Spinal cord (tissue), 10 donors: Measurements from ENCODE around the gene NDUFC1. TPM values are rescaled to one million over a fixed set of nuclear protein-coding genes. Genes with fewer than 3 reads are reported as not detected.
A peak's percentile ranks its signal among the peaks of the same experiment; 100 is the strongest.

Experiments
- DNase-seq, 6 donors: peaks; one replicate each; pipeline versions ENCODE4 v3.0.0 to v3.0.0-alpha.2; 2013 to 2015; ENCODE audit warnings: low spot score in 6 of 6, low read depth in 4 of 6
- H3K27ac ChIP-seq: one replicate; pipeline ENCODE4 v1.5.1; 2013; ENCODE audit warnings: low read depth, low read length, control low read depth
- H3K27me3 ChIP-seq: one replicate; pipeline ENCODE4 v1.6.1; 2013; ENCODE audit warnings: low read length; ENCODE audit not compliant: control insufficient read depth, insufficient read depth
- H3K36me3 ChIP-seq: one replicate; pipeline ENCODE4 v1.6.1; 2013; ENCODE audit warnings: low read length; ENCODE audit not compliant: control insufficient read depth, insufficient read depth
- H3K4me1 ChIP-seq: one replicate; pipeline ENCODE4 v1.6.1; 2013; ENCODE audit warnings: low read length; ENCODE audit not compliant: control insufficient read depth, insufficient read depth
- H3K4me3 ChIP-seq: one replicate; pipeline ENCODE4 v1.5.1; 2013; ENCODE audit warnings: low read depth, low read length, control low read depth
- H3K9me3 ChIP-seq: one replicate; pipeline ENCODE4 v1.6.1; 2013; ENCODE audit warnings: low read length; ENCODE audit not compliant: control insufficient read depth, insufficient read depth
- WGBS: methylation state at CpG from one replicate; pipeline ENCODE4 v1.1.5; 2013; ENCODE audit warnings: missing lambda C conversion rate; ENCODE audit not compliant: insufficient coverage; 5-methylcytosine and 5-hydroxymethylcytosine counted together
- polyA plus RNA-seq, 2 donors: library from polyadenylated mRNA; unstranded; fragments of 120-200 nt; gene quantifications; one replicate each; pipeline ENCODE4 v1.2.1, GENCODE V29; 2013; ENCODE audit not compliant: insufficient read length in 2 of 2
- total RNA-seq, 2 donors: library from RNA; depleted of rRNA in 1 of 2; stranded (reverse); fragments of 120-200 nt in 1 of 2; fragments of >200 nt in 1 of 2; gene quantifications; one replicate each; pipeline versions ENCODE4 v1.2.3 to v1.2.4, GENCODE V29; 2013 to 2014
- donor health status: healthy.

The NDUFC1 gene
- total and polyA plus RNA-seq, 4 donors = 48.8 to 99.7 (median 90.0) TPM

DNA sequence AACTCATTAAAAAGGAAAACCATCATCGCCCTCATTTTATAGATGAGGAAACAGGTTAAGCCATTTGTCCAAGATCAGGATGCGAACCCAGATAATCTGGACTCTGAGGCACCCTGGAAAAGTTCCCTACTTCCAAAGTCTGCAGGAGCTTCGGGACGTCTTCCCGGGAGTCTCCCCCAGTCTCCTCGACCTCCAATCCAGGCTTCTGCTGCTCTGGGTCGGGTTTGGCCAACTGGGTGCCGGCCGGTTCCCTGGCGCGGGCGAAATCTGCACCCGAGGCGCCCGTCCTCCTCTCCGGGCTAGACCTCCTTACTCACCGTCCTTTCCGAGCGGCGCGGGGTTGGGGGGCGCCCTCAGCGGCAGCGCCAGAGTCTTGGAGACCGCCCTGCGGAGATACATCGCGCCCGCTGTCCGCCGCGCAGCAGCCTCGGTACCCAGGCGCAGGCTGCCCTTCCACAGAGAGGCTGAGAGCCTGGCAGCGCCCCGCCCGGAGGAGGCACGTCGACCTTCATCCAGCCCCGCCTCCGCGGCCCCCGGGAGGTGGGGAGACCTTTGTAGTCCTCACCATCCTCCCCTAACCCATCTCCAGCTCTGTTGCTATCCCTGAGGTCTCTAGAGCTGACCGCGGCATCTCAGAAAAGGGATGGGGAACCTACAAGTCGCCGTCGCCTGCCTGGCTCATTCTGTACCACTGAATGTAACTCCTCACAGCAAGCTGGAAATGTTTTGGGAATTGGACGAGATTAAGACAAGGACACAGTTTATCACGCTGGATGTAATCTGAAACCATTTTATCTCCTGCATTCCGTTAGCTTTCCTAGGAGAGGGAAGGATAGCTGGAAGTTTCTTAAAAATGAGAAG, 22.3 kb downstream of the NDUFC1 start, which contains the start of gene MGARP:
Gene MGARP, minus strand, starts transcription at position 466 of the 861 bp plus-strand sequence. Its CDS starts 67 bp downstream, at position 399.
- H3K9me3 ChIP-seq = no peaks in the 10 kb centered on the region
- peaks cover 15% of the 10 kb centered on the region for H3K4me1 ChIP-seq
- 2% methylated on average over 43 of the region's 51 CpGs for WGBS
- H3K27ac ChIP-seq = no peak within 1 kb of the TSS
- no peaks in the 10 kb centered on the region for H3K36me3 ChIP-seq
- peak in 3 of 6 donors; percentile 12 to 64 (median 58) for DNase-seq
- H3K4me3 ChIP-seq = peak within 1 kb of the TSS; percentile 49
- peaks cover 30% of the 10 kb centered on the region for H3K27me3 ChIP-seq

DNA sequence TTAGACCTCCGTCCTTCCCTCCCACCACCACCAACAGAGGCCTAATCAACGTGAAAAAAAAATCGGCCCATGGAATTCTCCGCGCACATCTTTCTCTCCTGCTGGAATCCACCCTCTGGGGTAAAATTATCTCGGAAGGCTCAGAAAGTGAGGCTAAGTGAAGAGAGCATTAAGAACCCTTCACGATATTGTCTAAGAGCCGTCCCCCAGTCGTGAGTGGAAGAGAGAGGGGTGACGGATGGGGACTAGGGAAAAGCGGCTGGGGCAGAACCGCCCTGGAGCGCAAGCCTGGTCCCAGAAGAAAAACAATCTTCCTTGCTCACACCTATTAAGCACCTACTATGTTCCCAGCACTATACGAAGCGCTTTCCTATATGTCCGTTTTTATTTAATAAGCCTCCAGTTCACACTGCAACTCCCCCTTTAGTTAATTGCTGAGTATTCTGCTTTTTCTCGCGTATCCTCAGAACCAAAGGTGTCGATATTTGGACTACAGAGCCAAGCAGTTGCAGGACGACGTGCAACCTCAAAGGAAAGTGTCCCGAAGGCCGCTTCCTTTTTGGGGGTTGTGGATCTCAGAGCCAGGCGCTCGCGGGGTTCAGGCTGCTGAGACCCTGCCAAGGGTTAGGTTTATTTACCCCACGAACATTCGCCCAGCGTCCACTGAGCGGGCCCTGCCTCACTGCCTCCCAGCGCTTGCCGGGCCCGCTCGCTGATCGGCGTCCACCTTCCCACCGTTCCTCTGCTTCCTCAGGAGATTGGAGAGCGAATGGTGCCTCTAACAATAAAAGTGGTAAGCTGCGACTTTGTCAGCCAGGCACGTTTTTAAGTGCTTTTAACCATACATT, 23.1 kb downstream of the NDUFC1 start:
- Histone ChIP-seq H3K36me3 (no peaks in the 10 kb centered on the region), H3K27me3 (peaks cover 30% of the 10 kb centered on the region), H3K4me1 (peaks cover 15% of the 10 kb centered on the region), H3K27ac (no peak overlapping the region), H3K4me3 (peak overlapping the region; percentile 49), H3K9me3 (no peaks in the 10 kb centered on the region)
- DNase-seq = peak in 3 of 6 donors; percentile 13 to 43 (median 34)
- WGBS = 4% methylated on average over 24 of the region's 40 CpGs

GRCh38 chr4:139278485-139278884, 23.8 kb downstream of the NDUFC1 start:
- DNase-seq = peak in 1 of 6 donors; percentile 7
- Histone ChIP-seq H3K27ac (no peak overlapping the region), H3K36me3 (no peaks in the 10 kb centered on the region), H3K27me3 (peaks cover 30% of the 10 kb centered on the region), H3K4me1 (peaks cover 15% of the 10 kb centered on the region), H3K9me3 (no peaks in the 10 kb centered on the region), H3K4me3 (no peak overlapping the region)
- WGBS = no CpG with 5 or more reads among the region's 16 CpGs

- no peaks in the 10 kb centered on the region for H3K36me3 ChIP-seq
- no peak overlapping the region for H3K4me3 ChIP-seq
- H3K27me3 ChIP-seq = peaks cover 30% of the 10 kb centered on the region
- H3K4me1 ChIP-seq = peaks cover 15% of the 10 kb centered on the region
- no peak for DNase-seq
- no peak overlapping the region for H3K27ac ChIP-seq
- no CpG with 5 or more reads among the region's 4 CpGs for WGBS
- H3K9me3 ChIP-seq = no peaks in the 10 kb centered on the region
Observed at GRCh38 chr4:139275281-139275735, 27.0 kb downstream of the NDUFC1 start.

DNA sequence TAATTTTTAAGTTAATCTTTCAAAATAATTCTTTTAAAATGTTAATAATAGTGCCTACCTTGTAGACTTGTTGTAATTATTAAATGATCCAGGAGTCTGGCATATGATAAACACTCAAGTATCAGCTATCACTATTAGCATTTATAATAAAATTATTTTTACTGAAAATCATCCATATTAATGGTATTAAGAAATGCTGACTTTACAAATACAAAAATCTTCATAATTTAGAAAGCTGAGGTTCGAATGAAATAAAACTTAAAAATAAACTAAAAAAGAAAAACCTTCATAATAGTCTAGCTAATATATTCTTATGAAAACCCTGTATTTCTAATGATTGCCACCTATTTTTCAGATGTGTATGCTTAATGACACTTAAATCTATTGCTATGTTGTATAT, 27.5 kb downstream of the NDUFC1 start:
- peaks cover 10% of the 10 kb centered on the region for H3K4me1 ChIP-seq
- H3K36me3 ChIP-seq = no peaks in the 10 kb centered on the region
- peaks cover 28% of the 10 kb centered on the region for H3K27me3 ChIP-seq
- DNase-seq = no peak
- no peaks in the 10 kb centered on the region for H3K9me3 ChIP-seq
- H3K27ac ChIP-seq = no peak overlapping the region
- no peak overlapping the region for H3K4me3 ChIP-seq
- WGBS = no CpG with 5 or more reads among the region's 1 CpG

DNA sequence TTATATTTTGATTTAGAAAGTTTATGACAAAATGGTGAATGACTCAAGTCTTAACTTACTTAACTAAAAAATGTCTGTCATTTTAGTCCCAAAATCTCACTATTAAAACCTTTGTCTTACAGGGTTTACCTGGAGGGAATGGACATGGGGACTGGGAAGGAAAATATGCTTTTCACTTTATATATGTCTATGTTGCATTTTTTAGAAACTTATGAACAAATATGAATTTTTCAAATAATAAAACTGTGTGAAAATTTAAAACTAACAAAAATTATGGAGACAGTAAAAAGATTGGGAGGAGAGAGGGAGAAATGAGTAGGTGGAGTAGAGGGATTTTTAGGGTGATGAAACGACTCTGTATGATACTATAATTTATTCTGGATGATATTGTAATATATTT, 28.4 kb downstream of the NDUFC1 start:
- no CpG with 5 or more reads among the region's 1 CpG for WGBS
- no peak for DNase-seq
- Histone ChIP-seq H3K27me3 (peaks cover 19% of the 10 kb centered on the region), H3K27ac (no peak overlapping the region), H3K36me3 (no peaks in the 10 kb centered on the region), H3K4me3 (no peak overlapping the region), H3K9me3 (no peaks in the 10 kb centered on the region), H3K4me1 (peaks cover under 1% of the 10 kb centered on the region)

GRCh38 chr4:139267301-139267700, 35.0 kb downstream of the NDUFC1 start:
- no peaks in the 10 kb centered on the region for H3K9me3 ChIP-seq
- peaks cover 4% of the 10 kb centered on the region for H3K4me1 ChIP-seq
- H3K27me3 ChIP-seq = no peaks in the 10 kb centered on the region
- H3K27ac ChIP-seq = no peak overlapping the region
- H3K36me3 ChIP-seq = no peaks in the 10 kb centered on the region
- no CpG with 5 or more reads among the region's 1 CpG for WGBS
- no peak overlapping the region for H3K4me3 ChIP-seq
- DNase-seq = no peak

DNA sequence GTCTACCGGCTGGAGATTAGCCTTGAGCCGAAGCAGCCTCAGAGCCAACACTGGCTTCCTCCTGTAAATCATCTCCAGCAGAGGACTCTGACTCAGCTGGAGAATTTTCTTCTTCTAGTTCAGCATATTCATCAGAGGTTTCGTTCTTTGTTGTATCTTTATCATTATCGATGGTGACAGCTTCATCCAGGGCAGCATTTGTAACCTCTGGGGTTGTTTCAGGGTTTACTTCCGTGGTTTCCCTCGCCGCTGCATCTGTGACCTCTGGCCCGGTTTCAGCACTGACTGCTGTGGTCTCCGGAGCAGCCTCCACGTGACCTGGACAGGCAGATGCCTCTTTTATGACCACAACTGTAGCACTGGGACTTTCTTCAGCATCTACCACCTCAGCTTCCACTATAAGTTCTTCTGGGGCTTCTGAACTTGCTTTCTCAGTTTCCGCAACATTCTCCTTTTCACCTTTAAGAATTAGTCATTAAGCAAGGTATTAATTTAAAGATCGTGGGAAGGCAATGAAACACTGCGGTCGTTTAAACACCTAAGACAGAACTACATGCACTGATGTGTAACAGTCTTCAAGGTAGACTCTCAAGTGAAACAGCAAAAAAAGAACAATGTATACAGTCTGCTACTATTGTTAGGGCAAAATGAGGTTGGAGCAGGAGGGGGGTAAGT, 35.6 kb downstream of the NDUFC1 start:
- WGBS = 6% methylated on average over 8 of the region's 14 CpGs
- peaks cover 4% of the 10 kb centered on the region for H3K4me1 ChIP-seq
- no peaks in the 10 kb centered on the region for H3K9me3 ChIP-seq
- peak in 2 of 6 donors; percentile 32 to 46 for DNase-seq
- no peaks in the 10 kb centered on the region for H3K27me3 ChIP-seq
- peak overlapping the region; percentile 15 for H3K27ac ChIP-seq
- no peaks in the 10 kb centered on the region for H3K36me3 ChIP-seq
- H3K4me3 ChIP-seq = peak overlapping the region; percentile 26

DNA sequence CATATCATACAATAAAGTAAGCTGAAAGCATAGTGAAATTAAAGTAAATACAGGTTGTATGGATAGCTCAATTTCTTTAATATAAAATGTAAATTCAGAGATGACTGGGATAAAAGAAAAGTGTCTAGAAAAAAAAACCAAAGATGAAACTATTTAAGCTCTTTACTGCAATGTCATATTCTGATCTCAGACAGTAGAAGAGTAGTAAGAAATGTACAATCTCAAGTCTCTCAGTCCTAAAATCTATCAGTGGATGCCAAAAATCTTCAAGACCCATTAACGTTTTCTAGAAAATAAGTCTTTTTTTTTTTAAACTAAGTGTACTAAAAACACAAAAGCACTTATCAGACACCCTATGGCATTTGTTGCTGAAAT, 36.1 kb downstream of the NDUFC1 start:
- no CpG with 5 or more reads among the region's 1 CpG for WGBS
- Histone ChIP-seq H3K27ac (peak overlapping the region; percentile 15), H3K36me3 (no peaks in the 10 kb centered on the region), H3K4me3 (no peak overlapping the region), H3K27me3 (no peaks in the 10 kb centered on the region), H3K4me1 (peaks cover 4% of the 10 kb centered on the region), H3K9me3 (no peaks in the 10 kb centered on the region)
- no peak for DNase-seq
